ENCODE measurements around the gene LRRC36. TPM values are rescaled to one million over a fixed set of nuclear protein-coding genes. Genes with fewer than 3 reads are reported as not detected.
"Not testable (repeated sequence)": the region's sequence is repeated elsewhere in the genome, so short reads cannot be mapped to it uniquely, and the experiment has no call there.

The LRRC36 gene
- total RNA-seq, 2 donors from 2014 or later = 0.56 TPM; not detected in 1

GRCh38 chr16:67333315-67333714, 6.7 kb downstream of the LRRC36 start:
- no peak for DNase-seq (ENCODE audit: low spot score)
- intact Hi-C loops (cut with DNase I) = no loop called here

- intact Hi-C loops (cut with DNase I) = no loop called here
- no peak for DNase-seq (ENCODE audit: low spot score)
Observed at GRCh38 chr16:67336116-67336515, 9.5 kb downstream of the LRRC36 start.

GRCh38 chr16:67336648-67337047, 10.0 kb downstream of the LRRC36 start:
- intact Hi-C loops (cut with DNase I) = no loop called here
- DNase-seq (ENCODE audit: low spot score) = no peak

GRCh38 chr16:67339453-67339852, 12.8 kb downstream of the LRRC36 start:
- intact Hi-C loops (cut with DNase I) = no loop called here
- no peak for DNase-seq (ENCODE audit: low spot score)

- intact Hi-C loops (cut with DNase I) = no loop called here
- no peak for DNase-seq (ENCODE audit: low spot score)
Observed at GRCh38 chr16:67341250-67341649, 14.6 kb downstream of the LRRC36 start.

GRCh38 chr16:67342616-67343015, 16.0 kb downstream of the LRRC36 start:
- intact Hi-C loops (cut with DNase I) = no loop called here
- DNase-seq (ENCODE audit: low spot score) = no peak

- no peak for DNase-seq (ENCODE audit: low spot score)
- intact Hi-C loops (cut with DNase I) = no loop called here
Observed at GRCh38 chr16:67345401-67345800, 18.8 kb downstream of the LRRC36 start.

- intact Hi-C loops (cut with DNase I) = no loop called here
- DNase-seq (ENCODE audit: low spot score) = no peak
Observed at GRCh38 chr16:67346341-67346740, 19.7 kb downstream of the LRRC36 start.

- intact Hi-C loops (cut with DNase I) = no loop called here
- no peak for DNase-seq (ENCODE audit: low spot score)
Observed at GRCh38 chr16:67349172-67349571, 22.6 kb downstream of the LRRC36 start.

- DNase-seq (ENCODE audit: low spot score) = no peak
- intact Hi-C loops (cut with DNase I) = no loop called here
Observed at GRCh38 chr16:67350324-67350723, 23.7 kb downstream of the LRRC36 start.

- DNase-seq (ENCODE audit: low spot score); intact Hi-C loops (cut with DNase I): not testable (repeated sequence)
Observed at GRCh38 chr16:67352463-67352862, 25.8 kb downstream of the LRRC36 start.

- DNase-seq (ENCODE audit: low spot score) = no peak
- intact Hi-C loops (cut with DNase I) = no loop called here
Observed at GRCh38 chr16:67356396-67356795, 29.8 kb downstream of the LRRC36 start.

- DNase-seq (ENCODE audit: low spot score) = no peak
- intact Hi-C loops (cut with DNase I) = no loop called here
Observed at GRCh38 chr16:67357561-67357960, 30.9 kb downstream of the LRRC36 start.

GRCh38 chr16:67359540-67360269, 33.1 kb downstream of the LRRC36 start:
- intact Hi-C loops (cut with DNase I); DNase-seq (ENCODE audit: low spot score): not testable (repeated sequence)

- no peak for DNase-seq (ENCODE audit: low spot score)
- intact Hi-C loops (cut with DNase I) = no loop called here
Observed at GRCh38 chr16:67361038-67361437, 34.4 kb downstream of the LRRC36 start.

- intact Hi-C loops (cut with DNase I) = no loop called here
- no peak for DNase-seq (ENCODE audit: low spot score)
Observed at GRCh38 chr16:67364600-67365235, 38.1 kb downstream of the LRRC36 start.

- DNase-seq (ENCODE audit: low spot score) = no peak
- intact Hi-C loops (cut with DNase I) = no loop called here
Observed at GRCh38 chr16:67370661-67371060, 44.0 kb downstream of the LRRC36 start.

- intact Hi-C loops (cut with DNase I) = no loop called here
Observed at GRCh38 chr16:67372664-67373063, 46.0 kb downstream of the LRRC36 start.

GRCh38 chr16:67376012-67376411, 49.4 kb downstream of the LRRC36 start:
- DNase-seq (ENCODE audit: low spot score); intact Hi-C loops (cut with DNase I): not testable (repeated sequence)

More at GRCh38 chr16:67372664-67373063, 46.0 kb downstream of the LRRC36 start:
- no peak for DNase-seq (ENCODE audit: low spot score)

GRCh38 chr16:67378642-67379041, 52.0 kb downstream of the LRRC36 start:
- intact Hi-C loops (cut with DNase I) = no loop called here
- no peak for DNase-seq (ENCODE audit: low spot score)

- no peak for DNase-seq (ENCODE audit: low spot score)
- intact Hi-C loops (cut with DNase I) = no loop called here
Observed at GRCh38 chr16:67383284-67383683, 56.7 kb downstream of the LRRC36 start.

All from posterior vena cava (tissue), 2 donors.